ES-I3 (cell line): ENCODE data around the gene TRPV4.

Experiments
- H3K36me3 ChIP-seq: 2 replicates; pipeline ENCODE4 v1.6.1; 2013; ENCODE audit warnings: mild to moderate bottlenecking, low read length, control low read depth, moderate library complexity; ENCODE audit not compliant: insufficient read depth
- H3K4me1 ChIP-seq: 2 replicates; pipeline ENCODE4 v1.6.1; 2013; ENCODE audit warnings: mild to moderate bottlenecking, control low read depth, low read length; ENCODE audit not compliant: insufficient read depth
- H3K9ac ChIP-seq: 2 replicates; pipeline ENCODE4 v1.6.1; 2013; ENCODE audit warnings: low read depth, mild to moderate bottlenecking, low read length, moderate library complexity
- H3K9me3 ChIP-seq: 2 replicates; pipeline ENCODE4 v1.6.1; 2013; ENCODE audit warnings: mild to moderate bottlenecking, low read length, moderate library complexity; ENCODE audit not compliant: control insufficient read depth, insufficient read depth

TRPV4 gene

DNA sequence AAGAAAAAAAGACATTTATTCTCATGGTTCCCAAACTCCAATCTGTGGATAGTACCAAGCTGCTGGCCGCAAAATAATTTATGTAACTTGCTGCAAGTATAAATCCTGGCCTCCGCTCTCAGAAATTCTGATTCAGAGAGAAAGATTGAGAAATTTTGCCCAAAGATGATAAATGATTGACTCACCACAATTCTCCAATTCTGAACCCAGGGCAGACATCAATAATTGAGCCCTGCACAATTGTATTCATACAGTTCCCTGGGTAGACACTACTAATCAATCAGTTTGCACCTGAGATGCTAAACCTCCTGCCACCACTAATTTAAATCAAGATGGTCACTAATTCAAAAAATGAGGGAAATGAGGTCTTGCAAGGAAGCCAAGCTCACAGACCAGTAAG lies 38.2 kb downstream of the TRPV4 start:
- Histone ChIP-seq H3K36me3 (no peaks in the 10 kb centered on the region), H3K9me3 (no peaks in the 10 kb centered on the region), H3K9ac (no peak overlapping the region), H3K4me1 (no peaks in the 10 kb centered on the region)

DNA sequence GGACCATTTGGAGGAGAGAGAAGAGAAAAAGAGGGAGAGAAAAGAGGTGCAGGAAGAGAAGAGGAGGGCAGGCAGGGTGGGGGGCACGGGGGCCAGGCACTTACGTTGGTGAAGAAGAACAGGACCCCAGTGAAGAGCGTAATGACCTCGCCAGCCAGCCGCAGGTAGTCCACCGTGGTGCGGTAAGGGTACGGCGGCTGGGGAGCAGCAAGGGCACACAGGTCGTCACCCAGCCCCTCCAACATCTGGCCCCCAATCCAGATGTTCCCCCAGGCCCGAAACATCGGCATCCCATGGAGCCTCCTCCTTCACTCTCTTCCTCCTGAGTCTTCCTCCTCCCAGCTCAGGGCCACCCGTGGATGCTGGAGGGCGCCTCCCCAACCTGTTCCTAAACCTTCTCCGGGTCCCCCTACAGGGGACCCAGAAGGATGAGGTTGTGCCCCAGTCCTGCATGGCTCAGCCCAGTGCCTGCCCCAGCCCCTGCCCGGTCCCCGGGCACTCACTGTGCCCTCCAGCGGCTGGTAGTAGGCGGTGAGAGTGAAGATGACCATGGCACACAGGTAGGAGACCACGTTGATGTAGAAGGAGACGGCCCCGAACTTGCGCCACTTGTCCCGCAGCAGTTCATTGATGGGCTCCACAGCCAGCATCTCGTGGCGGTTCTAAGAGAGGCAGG lies 39.2 kb downstream of the TRPV4 start:
- no peaks in the 10 kb centered on the region for H3K36me3 ChIP-seq
- no peaks in the 10 kb centered on the region for H3K9me3 ChIP-seq
- no peaks in the 10 kb centered on the region for H3K4me1 ChIP-seq
- H3K9ac ChIP-seq: no peak overlapping the region

DNA sequence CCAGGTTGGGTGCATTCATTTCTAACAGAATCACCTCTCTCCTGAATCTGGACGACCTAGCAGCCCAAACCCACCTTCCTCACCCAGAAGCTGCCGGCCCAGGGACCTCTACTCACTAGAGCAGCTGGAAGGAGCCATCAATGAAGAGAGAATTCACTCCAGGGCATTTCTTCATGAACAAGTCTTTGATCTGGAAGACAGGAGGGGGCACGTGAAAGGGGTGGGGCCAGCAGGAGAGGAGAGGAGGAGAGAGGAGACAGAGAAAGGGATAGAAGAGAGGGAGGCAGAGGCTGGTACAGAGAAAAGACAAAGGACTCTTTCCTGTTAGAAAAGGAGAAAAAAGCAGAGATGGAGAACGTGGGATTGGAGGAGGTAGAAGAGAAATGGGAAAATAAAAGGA lies 39.8 kb downstream of the TRPV4 start:
- H3K9me3 ChIP-seq: no peaks in the 10 kb centered on the region
- H3K36me3 ChIP-seq: no peaks in the 10 kb centered on the region
- no peak overlapping the region for H3K9ac ChIP-seq

DNA sequence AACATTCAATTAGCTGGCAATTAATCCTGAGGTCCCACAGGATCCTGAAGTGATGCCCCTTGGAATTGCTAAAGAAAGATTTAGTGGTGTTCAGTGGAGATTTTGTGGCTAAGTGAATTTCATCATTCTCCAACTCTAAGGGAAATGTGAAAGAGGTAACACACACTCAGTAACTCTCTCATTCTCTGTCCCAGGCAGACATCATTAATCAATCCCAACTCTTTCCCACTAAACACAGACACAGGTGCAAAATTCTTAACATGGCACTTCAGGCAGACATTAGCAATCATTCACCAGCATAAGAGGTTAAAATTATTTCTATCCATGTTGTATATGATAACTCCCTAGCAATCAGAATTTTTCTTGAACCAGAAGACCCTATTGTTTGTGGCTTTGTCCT lies 40.2 kb downstream of the TRPV4 start:
- H3K4me1 ChIP-seq: no peaks in the 10 kb centered on the region
- H3K36me3 ChIP-seq: no peaks in the 10 kb centered on the region
- H3K9ac ChIP-seq: no peak overlapping the region

More for the DNA sequence above, 39.8 kb downstream of the TRPV4 start:
- no peaks in the 10 kb centered on the region for H3K4me1 ChIP-seq

DNA sequence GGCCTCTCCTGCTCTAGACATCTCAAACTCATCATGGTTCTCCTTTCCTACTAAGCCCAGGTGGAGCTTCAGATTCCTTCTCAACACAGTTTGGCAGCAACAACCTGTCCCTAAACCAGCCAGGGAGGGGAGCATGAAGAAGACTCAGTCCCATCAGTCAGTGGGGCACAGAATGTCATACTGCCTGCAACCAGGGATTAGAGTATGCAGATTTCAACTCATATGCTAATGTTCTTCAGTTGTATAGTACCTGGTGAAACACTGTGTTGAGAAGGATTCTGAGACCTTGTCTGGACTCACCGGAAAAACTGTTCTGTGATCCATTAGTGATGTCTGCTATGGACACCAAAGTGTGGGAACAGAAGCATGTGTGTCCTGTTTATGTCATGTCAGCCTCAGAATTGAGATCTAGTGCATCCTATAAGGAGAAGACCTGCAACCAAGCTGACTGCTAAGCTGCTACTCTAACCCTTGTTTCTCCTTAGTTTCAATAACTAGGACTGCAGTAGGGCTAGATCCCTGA lies 43.6 kb downstream of the TRPV4 start:
- Histone ChIP-seq H3K36me3 (no peaks in the 10 kb centered on the region), H3K9me3 (no peaks in the 10 kb centered on the region), H3K4me1 (no peaks in the 10 kb centered on the region), H3K9ac (no peak overlapping the region)

More for the DNA sequence above, 40.2 kb downstream of the TRPV4 start:
- H3K9me3 ChIP-seq: no peaks in the 10 kb centered on the region

DNA sequence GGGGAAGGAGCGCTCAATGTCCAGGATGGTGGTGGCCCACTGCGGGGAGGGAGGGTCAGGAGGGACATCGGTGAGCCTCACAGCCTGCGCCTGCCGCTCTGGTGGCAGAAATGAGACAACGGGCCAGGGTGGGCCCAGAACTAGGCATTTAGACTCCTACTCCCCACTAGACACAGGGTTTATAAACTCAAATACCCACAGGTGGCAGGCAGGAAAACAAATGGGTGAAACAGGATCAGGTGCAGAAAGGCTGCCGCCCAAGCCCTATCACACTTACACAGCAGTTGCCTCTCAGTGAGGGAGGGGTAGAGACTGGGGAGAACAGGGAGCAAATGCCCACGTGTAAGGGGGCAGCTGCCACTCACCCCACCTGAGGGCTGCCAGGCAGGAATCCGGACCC lies 46.4 kb downstream of the TRPV4 start:
- no peaks in the 10 kb centered on the region for H3K4me1 ChIP-seq
- no peaks in the 10 kb centered on the region for H3K36me3 ChIP-seq
- no peak overlapping the region for H3K9ac ChIP-seq
- H3K9me3 ChIP-seq: no peaks in the 10 kb centered on the region

DNA sequence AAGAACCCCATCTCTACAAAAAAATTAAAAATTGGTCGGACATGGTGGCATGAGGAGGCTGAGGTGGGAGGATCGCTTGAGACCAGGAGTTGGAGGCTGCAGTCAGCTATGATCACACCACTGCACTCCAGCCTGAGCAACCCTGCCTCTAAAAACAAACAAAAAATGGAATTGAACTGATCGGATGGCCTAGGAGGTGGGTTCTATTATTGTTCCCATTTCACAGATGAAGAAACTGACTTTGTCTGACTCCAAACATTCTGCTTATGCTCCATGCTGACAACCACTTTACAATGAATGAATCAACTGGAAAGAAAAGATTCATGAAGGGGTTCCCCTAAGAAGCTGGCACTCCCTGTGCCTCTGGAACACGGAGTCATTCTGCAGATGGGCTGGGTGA lies 47.3 kb downstream of the TRPV4 start:
- H3K36me3 ChIP-seq: no peaks in the 10 kb centered on the region
- H3K9me3 ChIP-seq: no peaks in the 10 kb centered on the region
- H3K4me1 ChIP-seq: no peaks in the 10 kb centered on the region
- no peak overlapping the region for H3K9ac ChIP-seq

DNA sequence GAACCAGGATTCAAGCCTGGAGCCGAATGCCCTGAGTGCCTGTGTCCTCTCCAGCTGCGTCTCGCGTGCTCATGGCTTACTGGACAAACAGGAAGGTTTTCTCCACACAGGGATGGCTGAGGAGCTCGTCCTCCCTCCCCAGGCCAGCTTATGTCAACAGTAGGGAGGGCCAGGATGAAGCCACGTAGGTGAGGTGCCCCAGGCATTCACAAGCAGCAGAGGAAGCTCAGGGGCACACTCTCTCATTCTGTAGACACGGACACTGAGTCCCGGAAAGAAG lies 49.3 kb downstream of the TRPV4 start:
- H3K9ac ChIP-seq: no peak overlapping the region; the same call in 1 of the 2 replicates
- no peaks in the 10 kb centered on the region for H3K36me3 ChIP-seq
- no peaks in the 10 kb centered on the region; the same call in 1 of the 2 replicates for H3K9me3 ChIP-seq
- H3K4me1 ChIP-seq: no peaks in the 10 kb centered on the region

DNA sequence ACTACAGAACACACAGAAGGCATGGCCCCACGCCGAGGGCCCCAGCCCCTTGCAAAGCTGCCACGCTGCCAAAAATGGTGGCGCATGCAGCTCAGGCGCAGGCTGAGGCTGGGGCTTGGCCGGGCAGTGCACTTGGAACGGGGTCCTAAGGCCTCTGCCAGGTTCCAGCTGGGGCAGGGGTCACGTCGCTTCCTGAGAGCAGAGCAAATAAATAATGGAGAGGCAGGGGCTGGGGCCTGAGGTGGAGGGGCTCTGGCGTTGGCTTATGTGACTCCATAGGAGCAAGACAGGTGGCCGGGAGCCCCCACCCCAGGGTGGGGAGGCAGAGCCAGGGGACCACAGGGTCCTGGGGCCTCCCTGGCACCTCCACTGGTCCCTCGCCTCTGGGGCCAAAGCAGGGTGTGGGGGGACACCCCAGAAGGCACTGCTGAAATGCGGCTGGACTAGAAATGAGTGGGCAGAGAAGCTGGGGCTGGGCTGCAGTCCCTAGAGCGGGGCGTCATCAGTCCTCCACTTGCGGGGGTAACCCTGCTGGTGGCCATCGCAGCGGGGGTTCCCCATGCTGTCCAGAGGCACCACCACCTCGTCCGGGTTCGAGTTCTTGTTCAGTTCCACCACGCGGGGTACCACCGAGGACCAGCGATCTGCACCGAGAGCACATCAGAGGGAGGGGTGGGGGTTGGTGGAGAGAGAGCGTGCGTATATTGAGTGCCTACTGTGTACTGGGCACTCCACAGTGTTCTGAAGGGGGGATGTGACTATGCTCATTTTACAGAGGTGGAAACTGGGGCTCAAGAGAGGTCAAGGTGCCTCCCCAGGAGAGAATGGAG lies 49.8 kb downstream of the TRPV4 start:
- no peaks in the 10 kb centered on the region for H3K4me1 ChIP-seq
- H3K9ac ChIP-seq: no peak overlapping the region; the same call in 1 of the 2 replicates
- H3K9me3 ChIP-seq: no peaks in the 10 kb centered on the region; the same call in 1 of the 2 replicates
- no peaks in the 10 kb centered on the region for H3K36me3 ChIP-seq

DNA sequence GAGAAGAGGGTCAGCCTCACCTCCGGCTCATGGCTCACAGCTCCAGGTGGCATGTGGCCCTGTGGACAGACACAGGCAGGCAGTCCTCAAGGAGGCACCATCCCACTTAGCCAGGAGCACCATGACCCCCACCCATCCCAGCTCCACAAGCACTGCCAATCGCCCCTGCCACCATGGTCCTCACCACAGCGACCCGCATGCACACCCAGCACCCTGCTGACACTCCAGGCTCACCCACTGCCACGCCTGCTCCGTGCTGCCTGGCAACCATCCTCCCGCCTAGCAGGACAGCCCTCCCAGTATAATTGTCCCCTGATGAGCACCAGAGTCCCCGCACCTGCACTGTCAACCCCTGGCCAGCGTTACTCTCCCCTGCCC lies 50.9 kb downstream of the TRPV4 start:
- Histone ChIP-seq H3K36me3 (no peaks in the 10 kb centered on the region), H3K4me1 (no peaks in the 10 kb centered on the region), H3K9me3 (no peaks in the 10 kb centered on the region; the same call in 1 of the 2 replicates), H3K9ac (no peak overlapping the region)

DNA sequence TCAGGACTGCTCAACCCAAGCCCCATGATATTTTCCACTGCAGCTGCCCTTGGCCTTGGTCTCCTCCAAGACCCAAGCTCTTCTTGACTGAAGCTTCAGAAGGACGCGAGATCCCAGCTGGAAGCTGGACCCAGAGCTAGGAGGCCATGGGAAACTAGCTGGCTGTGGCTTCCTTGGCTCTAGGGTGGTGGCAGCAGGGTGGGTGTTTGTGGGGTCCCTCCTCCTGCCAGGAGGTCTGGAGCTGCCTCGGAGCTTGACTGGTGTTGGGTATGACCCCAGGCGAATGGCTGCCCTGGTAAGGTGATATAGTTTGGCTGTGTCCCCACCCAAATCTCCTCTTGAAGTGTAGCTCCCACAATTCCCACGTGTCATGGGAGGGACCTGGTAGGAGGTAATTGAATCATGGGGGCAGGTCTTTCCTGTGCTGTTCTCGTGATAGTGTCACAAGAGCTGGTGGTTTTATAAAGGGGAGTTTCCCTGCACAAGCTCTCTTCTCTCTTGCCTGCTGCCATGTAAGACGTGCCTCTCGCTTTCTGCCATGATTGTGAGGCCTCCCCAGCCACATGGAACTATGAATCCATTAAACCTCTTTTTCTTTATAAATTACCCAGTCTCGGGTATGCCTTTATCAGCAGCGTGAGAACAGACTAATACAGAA lies 51.4 kb downstream of the TRPV4 start:
- H3K9me3 ChIP-seq: no peaks in the 10 kb centered on the region; the same call in 1 of the 2 replicates
- no peaks in the 10 kb centered on the region; the same call in 1 of the 2 replicates for H3K4me1 ChIP-seq
- no peak overlapping the region for H3K9ac ChIP-seq
- no peaks in the 10 kb centered on the region for H3K36me3 ChIP-seq

DNA sequence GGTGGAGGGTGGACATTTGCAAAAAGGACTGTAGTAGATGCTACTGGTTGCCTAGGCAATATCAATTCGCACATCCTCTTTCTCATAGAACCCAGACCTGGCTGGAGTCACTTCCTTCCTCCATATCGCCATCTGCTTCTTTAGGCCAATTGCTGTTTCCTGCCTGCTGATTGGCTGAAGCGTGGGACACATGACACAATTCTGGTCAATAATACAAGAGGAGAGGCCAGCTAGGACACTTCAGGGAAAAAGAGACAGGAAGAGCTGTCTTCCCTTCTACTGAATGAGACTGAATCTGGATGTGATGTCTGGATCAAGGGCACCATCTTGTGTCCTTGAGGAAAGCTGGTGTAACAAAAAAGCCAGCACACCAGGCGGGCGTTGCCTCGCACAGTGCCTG lies 53.8 kb downstream of the TRPV4 start:
- no peak overlapping the region for H3K9ac ChIP-seq
- H3K4me1 ChIP-seq: peaks cover 4% of the 10 kb centered on the region; the same call in 1 of the 2 replicates
- no peaks in the 10 kb centered on the region; the same call in 1 of the 2 replicates for H3K9me3 ChIP-seq
- no peaks in the 10 kb centered on the region for H3K36me3 ChIP-seq

DNA sequence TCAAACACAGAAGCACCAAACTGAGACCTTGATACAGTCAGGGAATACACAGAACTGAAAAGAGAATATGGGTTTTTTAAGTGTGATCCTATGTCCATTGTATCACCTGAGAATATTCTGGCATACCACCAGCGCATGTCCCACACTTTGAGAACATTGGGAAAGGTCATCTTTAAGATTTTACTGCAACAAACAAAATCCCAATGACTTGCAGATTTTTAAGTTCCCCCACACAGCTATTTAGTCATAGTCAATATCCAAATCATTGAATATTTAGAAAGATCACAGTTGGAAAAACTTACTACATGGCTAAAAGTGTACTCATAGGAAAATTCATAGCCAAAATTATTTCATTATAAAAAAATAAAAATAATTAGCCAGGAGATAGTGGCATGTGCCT lies 54.5 kb downstream of the TRPV4 start:
- H3K9me3 ChIP-seq: no peaks in the 10 kb centered on the region; the same call in 1 of the 2 replicates
- H3K4me1 ChIP-seq: peaks cover 4% of the 10 kb centered on the region; the same call in 1 of the 2 replicates
- H3K36me3 ChIP-seq: no peaks in the 10 kb centered on the region
- no peak overlapping the region for H3K9ac ChIP-seq

DNA sequence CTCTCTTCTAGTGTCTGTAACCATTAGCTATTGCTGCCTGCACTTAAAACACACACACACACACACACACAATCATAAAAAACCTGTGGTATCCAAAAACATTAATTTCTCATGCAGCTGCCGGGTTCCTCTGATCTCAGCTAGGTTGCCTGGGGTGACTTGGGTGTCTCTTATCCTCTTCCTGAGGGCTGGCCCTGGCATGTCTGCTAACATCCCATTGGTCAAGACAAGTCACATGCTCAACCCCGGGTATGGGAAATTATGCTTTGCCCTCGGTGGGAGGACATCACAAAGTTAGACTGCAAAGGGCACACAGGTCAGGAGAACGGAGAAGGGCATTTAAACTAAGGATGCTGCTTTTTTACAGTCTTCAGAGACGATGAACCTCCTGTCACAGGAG lies 55.7 kb downstream of the TRPV4 start:
- no peaks in the 10 kb centered on the region for H3K36me3 ChIP-seq
- H3K9me3 ChIP-seq: no peaks in the 10 kb centered on the region; the same call in 1 of the 2 replicates
- peak overlapping the region; percentile 16; the same call in 1 of the 2 replicates for H3K9ac ChIP-seq
- H3K4me1 ChIP-seq: peaks cover 4% of the 10 kb centered on the region; the same call in 1 of the 2 replicates
